ENCODE results near the gene NDUFS8. TPM values are rescaled to one million over a fixed set of nuclear protein-coding genes. Genes with fewer than 3 reads are reported as not detected.

Gene NDUFS8
- total and polyA plus RNA-seq, 10 of the 15 experiments (the other 5 are each of a cell fraction or from before 2014, with no cell fraction given) = 17.6 to 308 (median 120) TPM

- Histone ChIP-seq H3K27ac (ENCODE audit: control insufficient read depth, insufficient read depth) (no peak overlapping the region), H3K27me3 (replicated peaks in 1 of 2; ENCODE audit: control insufficient read depth in 2 of 2, insufficient read depth in 2 of 2, low read length in 1 of 2) (no peaks in the 10 kb centered on the region), H2AFZ (ENCODE audit: control insufficient read depth, low read depth, low read length) (no peak overlapping the region), H3K36me3 (ENCODE audit: control insufficient read depth in 2 of 2, insufficient read depth in 2 of 2, low read length in 1 of 2) (peaks cover 3 to 15% of the 10 kb centered on the region in 2 experiments; a peak in 3 of 4 replicates), H3K4me3 (no peak overlapping the region), H4K20me1 (ENCODE audit: control insufficient read depth, insufficient read depth) (no peaks in the 10 kb centered on the region), H3K4me2 (ENCODE audit: control insufficient read depth, insufficient read depth) (no peak overlapping the region), H3K9ac (ENCODE audit: control insufficient read depth, insufficient read depth, low read length) (no peak overlapping the region), H3K4me1 (ENCODE audit: control insufficient read depth, insufficient read depth, low read length) (peaks cover 16% of the 10 kb centered on the region), H3K79me2 (ENCODE audit: control insufficient read depth, insufficient read depth, low read length) (peaks cover 37% of the 10 kb centered on the region), H3K9me3 (replicated peaks; ENCODE audit: control insufficient read depth, insufficient read depth, low read length) (no peaks in the 10 kb centered on the region)
- DNase-seq (ENCODE audit: low read depth, low spot score) (no peak), FAIRE-seq (no peak), ATAC-seq (no peak)
- CTCF ChIA-PET = no interaction called here
- intact Hi-C loops (cut with micrococcal nuclease; ENCODE audit: unreplicated experiment) (loop anchor here (5.0 kb wide), 1 partner anchor 33 kb away; the partner anchor contains the start of gene UNC93B1), in situ Hi-C loops (cut with MboI) (no loop called here)
- WGBS (ENCODE audit: insufficient coverage, insufficient replicate concordance, low lambda C conversion rate, missing lambda C conversion rate) = 94% methylated on average over 13 of the region's 13 CpGs
- TF ChIP-seq ZBTB40 (IDR thresholded peaks at IDR 0.05; ENCODE audit: borderline replicate concordance) = peak; percentile 57; the same call in 1 of the 2 replicates
- no peak for TF ChIP-seq NKRF (conservative IDR thresholded peaks at IDR 0.05)
- no TSS peak for BruUV-seq (replicated peaks)
- RAD21 ChIA-PET (ENCODE audit: unreplicated experiment) = no interaction called here
- POLR2A ChIA-PET = no interaction called here
- SMC1A ChIA-PET (ENCODE audit: uncharacterized antibody, unreplicated experiment) = no interaction called here
These were observed 4.9 kb downstream of the NDUFS8 start for GRCh38 chr11:68035266-68035876.

All from GM12878 (cell line).